Fibroblast of villous mesenchyme (primary cell): ENCODE data around the gene POLR2I. TPM values are rescaled to one million over a fixed set of nuclear protein-coding genes. Genes with fewer than 3 reads are reported as not detected.

ENCODE experiments used
- DNase-seq: peaks from one replicate; pipeline ENCODE4 v3.0.0-alpha.2; 2010; ENCODE audit warnings: low read depth
- H3K4me3 ChIP-seq: 2 replicates; pipeline ENCODE4 v1.5.1; 2011; ENCODE audit warnings: low read depth, mild to moderate bottlenecking, low read length
- total RNA-seq: library from RNA; depleted of rRNA; stranded (reverse); fragments of >200 nt; gene quantifications from 2 replicates; pipeline ENCODE4 v1.2.3, GENCODE V29; 2012
- TF ChIP-seq, protein P1 (sequence below): IDR thresholded peaks from 2 replicates; pipeline ENCODE4 v1.5.1; 2012; ENCODE audit warnings: low read depth, mild to moderate bottlenecking, low read length; ENCODE audit not compliant: insufficient read depth

Gene POLR2I
- total RNA-seq, 1 donor, result 26.8 TPM

GRCh38 chr19:36115453-36116343, 1.0 kb upstream of the POLR2I start, which contains the start of gene TBCB:
Gene TBCB (plus strand): TSS chr19:36115468. CDS start chr19:36115561, 93 bp downstream.
- peak; percentile 32 for DNase-seq
- TF ChIP-seq, protein P1, sequence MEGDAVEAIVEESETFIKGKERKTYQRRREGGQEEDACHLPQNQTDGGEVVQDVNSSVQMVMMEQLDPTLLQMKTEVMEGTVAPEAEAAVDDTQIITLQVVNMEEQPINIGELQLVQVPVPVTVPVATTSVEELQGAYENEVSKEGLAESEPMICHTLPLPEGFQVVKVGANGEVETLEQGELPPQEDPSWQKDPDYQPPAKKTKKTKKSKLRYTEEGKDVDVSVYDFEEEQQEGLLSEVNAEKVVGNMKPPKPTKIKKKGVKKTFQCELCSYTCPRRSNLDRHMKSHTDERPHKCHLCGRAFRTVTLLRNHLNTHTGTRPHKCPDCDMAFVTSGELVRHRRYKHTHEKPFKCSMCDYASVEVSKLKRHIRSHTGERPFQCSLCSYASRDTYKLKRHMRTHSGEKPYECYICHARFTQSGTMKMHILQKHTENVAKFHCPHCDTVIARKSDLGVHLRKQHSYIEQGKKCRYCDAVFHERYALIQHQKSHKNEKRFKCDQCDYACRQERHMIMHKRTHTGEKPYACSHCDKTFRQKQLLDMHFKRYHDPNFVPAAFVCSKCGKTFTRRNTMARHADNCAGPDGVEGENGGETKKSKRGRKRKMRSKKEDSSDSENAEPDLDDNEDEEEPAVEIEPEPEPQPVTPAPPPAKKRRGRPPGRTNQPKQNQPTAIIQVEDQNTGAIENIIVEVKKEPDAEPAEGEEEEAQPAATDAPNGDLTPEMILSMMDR, result no peak
- H3K4me3 ChIP-seq, result peak within 1 kb of the TSS; percentile 97

DNA sequence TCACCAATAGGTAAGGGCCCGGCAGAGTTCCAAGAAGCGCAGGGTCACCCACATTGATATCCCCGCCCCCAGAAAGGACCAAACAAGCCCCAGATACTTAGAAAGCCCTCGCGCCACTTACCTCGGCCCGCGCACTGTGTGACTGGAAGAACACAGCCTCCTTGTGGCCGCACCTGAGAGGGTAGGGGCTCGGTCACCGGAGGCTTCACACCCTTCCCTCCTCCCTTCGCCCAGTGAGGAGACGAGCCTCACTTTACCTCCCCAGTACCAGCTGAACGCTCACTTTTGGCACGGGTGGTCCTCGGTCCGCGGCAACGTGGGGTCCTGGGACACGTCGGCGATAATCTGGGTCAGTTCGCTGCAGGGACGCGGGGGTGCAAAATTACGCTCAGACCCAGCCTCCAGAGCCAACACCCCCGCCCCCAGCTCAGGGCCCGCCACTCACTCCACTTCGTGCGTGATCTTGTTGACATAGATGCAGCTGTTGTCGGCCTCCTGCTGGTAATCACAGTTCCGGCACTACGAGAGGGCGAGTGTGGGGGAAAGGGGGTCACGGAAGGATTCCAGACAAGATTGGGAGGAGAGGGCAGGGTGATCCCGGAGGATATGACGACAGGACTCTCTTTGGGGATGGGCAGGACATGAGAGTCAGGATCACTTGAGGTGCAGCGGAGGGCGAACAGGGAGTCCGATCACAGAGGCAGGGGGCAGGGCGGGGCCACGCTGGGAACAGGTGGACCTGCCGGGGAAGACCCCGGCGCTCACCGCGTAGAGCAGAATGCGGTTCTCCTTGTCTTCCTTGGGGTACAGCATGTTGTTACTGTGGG, 568 bp downstream of the POLR2I start:
- TF ChIP-seq, protein P1, result peak; percentile 10
- peak; percentile 40 for DNase-seq
- H3K4me3 ChIP-seq, result peak overlapping the region; percentile 97

- H3K4me3 ChIP-seq, result peak overlapping the region; percentile 97
- TF ChIP-seq, protein P1, result no peak
Measured at GRCh38 chr19:36113425-36113824, 1.2 kb downstream of the POLR2I start.

DNA sequence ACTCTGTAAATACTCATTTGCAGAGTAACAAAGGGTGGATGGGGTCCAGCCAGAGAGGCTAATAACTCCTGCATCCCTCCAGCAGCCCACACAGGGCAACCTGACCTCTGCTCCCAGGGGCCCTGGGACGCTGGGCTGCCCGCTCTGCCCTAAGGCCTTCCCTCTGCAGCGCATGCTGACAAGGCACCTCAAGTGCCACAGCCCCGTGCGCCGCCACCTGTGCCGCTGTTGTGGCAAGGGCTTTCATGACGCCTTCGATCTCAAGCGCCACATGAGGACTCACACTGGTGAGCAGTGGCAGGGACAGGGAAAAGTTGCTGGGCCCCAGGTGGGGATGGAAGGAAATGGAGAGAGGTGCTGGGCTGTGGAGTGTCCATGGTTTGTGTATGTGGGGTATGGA, 2.0 kb downstream of the POLR2I start:
- no peak for DNase-seq

More at GRCh38 chr19:36113425-36113824, 1.2 kb downstream of the POLR2I start:
- DNase-seq, result no peak

DNA sequence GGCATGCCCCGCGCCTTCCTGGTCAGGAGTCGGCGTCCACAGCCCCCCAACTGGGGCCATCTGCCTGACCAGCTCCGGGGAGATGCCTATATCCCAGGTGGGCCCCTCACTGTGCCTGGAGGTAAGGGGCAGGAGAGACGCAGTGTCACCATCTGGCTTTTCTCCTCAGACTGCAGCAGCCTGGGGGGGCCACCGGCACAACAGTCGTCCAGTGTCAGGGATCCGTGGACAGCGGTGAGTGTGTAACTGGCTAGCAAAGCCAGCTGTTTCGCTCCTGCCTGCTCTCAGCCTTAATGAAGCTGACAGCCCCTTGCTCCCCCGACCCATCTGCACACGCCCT, 3.5 kb downstream of the POLR2I start:
- TF ChIP-seq, protein P1, result no peak
- DNase-seq, result no peak
- no peak overlapping the region for H3K4me3 ChIP-seq

More for the DNA sequence above, 2.0 kb downstream of the POLR2I start:
- TF ChIP-seq, protein P1, result no peak
- no peak overlapping the region for H3K4me3 ChIP-seq

DNA sequence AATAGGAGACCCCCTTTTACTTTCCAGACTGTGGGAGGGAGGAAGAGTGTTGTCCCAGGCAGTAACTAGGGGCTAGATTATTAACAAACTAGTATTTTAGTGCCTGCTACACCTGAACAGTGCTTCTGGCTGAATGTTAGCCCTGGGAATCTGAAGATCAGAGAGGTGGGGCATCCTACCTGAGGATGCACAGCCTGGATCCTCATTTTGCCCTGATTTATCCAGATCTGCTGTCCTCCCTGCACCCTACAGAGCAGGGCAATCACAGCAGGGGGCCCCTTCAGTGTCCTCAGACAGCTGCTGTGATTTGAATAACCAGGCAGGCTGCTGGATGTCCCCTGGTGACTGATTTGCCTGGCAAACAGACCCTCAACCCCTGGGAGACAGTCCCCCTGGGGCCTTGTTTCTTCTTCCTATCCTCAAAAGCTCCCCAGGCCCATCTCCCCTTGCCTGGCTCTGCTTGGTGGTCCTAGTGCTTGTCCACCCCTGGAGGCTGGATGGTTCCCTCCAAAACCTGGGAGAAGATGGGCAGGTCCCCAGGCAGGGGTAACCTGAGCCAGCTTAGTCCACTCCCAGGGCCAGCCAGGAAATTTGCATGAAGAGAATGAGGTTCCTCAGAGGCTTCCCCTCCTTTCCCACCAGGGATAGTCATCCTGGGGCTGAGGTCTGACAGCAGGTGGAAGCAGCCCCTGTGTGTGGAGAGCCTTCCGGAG, 4.0 kb downstream of the POLR2I start, which contains the start of gene OVOL3:
Gene OVOL3 (plus strand): TSS at position 657 of the 713 bp plus-strand sequence. CDS start 60 bp downstream, outside the sequence.
- H3K4me3 ChIP-seq, result no peak within 1 kb of the TSS
- DNase-seq, result no peak
- TF ChIP-seq, protein P1, result no peak
